Uterine smooth muscle cell (primary cell): ENCODE measurements around the gene NDN. TPM values are rescaled to one million over a fixed set of nuclear protein-coding genes. Genes with fewer than 3 reads are reported as not detected.

Experiments used
- total RNA-seq: library from RNA; depleted of rRNA; stranded (reverse); fragments of >200 nt; gene quantifications from 2 replicates; pipeline ENCODE4 v1.2.3, GENCODE V29; 2014

The NDN gene
- 39.5 and 59.1 TPM in 2 replicates for total RNA-seq

GRCh38 chr15:23687143-23687470, at the start of gene NDN:
Gene NDN, minus strand, starts transcription at chr15:23687305. Its CDS starts 88 bp downstream, at chr15:23687217.

DNA sequence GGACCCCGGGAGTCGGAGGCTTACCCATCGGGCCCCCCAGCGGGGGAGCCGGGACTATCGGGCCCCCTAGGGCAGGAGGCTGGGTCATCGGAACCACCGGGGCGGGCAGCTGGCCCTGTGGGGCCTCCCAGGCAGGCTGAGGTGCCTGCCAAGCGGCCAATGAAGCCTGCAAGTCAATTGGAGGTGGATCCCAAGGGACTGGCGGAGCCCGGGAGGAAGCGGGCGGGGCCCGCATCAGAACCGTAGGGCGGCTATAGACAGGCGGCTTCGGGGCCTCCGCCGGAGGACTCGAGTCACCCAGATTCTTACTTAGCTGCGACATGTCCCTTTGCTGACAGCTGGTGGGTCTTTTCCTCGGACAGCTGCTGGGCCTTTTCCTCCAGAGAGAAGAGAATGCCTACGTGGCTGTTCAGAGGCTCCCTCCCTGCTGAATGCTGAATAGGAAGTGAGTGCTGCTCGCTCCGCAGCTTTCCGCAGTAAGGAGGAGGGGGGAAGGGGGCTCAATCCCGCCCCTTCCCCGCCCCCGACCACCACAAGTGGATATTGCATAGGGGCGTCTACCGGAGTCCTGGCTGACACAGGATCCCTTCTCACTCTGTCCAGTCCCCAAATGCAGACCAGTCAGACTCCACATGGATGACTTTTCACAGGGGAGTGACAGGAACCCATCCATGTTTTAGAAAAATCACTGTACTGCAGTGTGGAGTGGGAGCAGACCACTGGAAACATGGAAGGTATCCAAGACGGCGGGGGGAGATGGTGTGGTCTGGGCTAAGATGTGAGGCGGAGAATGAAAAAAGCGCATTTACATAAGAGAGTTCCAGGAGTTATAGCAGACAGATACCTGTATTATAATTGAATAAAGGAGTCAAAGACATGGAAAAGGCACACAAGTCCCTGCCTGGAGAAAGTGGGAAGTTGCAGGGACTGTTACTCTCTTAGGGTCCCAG, 39.4 kb downstream of the NDN start, which contains the start of gene MAGEL2:
TSS of gene MAGEL2 (minus strand) at position 447 of the 950 bp plus-strand sequence. CDS start at position 322, 125 bp downstream.

Other genes with a start within 250 kb of the NDN start
- not detected in 2 replicates for gene GOLGA6L2, start 240.1 kb downstream of the NDN start, total RNA-seq
- gene MKRN3, start 121.6 kb downstream of the NDN start, total RNA-seq: 0.37 and 0.89 TPM in 2 replicates
- gene MAGEL2, start 39.4 kb downstream of the NDN start, total RNA-seq: under 0.01 and 0.25 TPM in 2 replicates